Measurements from ENCODE around the gene SLC8A1.

GRCh38 chr2:40395169-40396073 lies 56.5 kb downstream of the SLC8A1 start:
- TF ChIP-seq CTCF (IDR thresholded peaks at IDR 0.05) (no peak), POLR2A (IDR thresholded peaks at IDR 0.05) (no peak)
